KOPT-K1 (cell line): ENCODE measurements around the gene PPEF2.

Experiments
- H3K27ac ChIP-seq: fragments of 200-600 bp; sonication (generic); 2 replicates; pipeline ENCODE4 v1.5.1; 2016; ENCODE audit warnings: antibody characterized with exemption, mild to moderate bottlenecking, low read depth, low read length; ENCODE audit not compliant: poor library complexity, severe bottlenecking
- H3K36me3 ChIP-seq: fragments of 200-600 bp; sonication (generic); 2 replicates; pipeline ENCODE4 v1.5.1; 2017; ENCODE audit warnings: antibody characterized with exemption, mild to moderate bottlenecking, low read length, moderate library complexity; ENCODE audit not compliant: insufficient read depth
- H3K9me3 ChIP-seq: fragments of 200-600 bp; sonication (generic); 2 replicates; pipeline ENCODE4 v1.5.1; 2017; ENCODE audit warnings: antibody characterized with exemption, low read length, mild to moderate bottlenecking; ENCODE audit not compliant: insufficient read depth, poor library complexity, severe bottlenecking

The PPEF2 gene

GRCh38 chr4:75823812-75824211, 78.4 kb downstream of the PPEF2 start:
- no peak overlapping the region for H3K27ac ChIP-seq

GRCh38 chr4:75822416-75822815, 79.8 kb downstream of the PPEF2 start:
- Histone ChIP-seq H3K36me3 (no peaks in the 10 kb centered on the region), H3K27ac (no peak overlapping the region), H3K9me3 (no peaks in the 10 kb centered on the region)

More at GRCh38 chr4:75823812-75824211, 78.4 kb downstream of the PPEF2 start:
- no peaks in the 10 kb centered on the region for H3K36me3 ChIP-seq
- no peaks in the 10 kb centered on the region for H3K9me3 ChIP-seq

- Histone ChIP-seq H3K36me3 (no peaks in the 10 kb centered on the region; the same call in 1 of the 2 replicates), H3K27ac (no peak overlapping the region), H3K9me3 (no peaks in the 10 kb centered on the region)
Observed at GRCh38 chr4:75821966-75822365, 80.3 kb downstream of the PPEF2 start.

- Histone ChIP-seq H3K9me3 (no peaks in the 10 kb centered on the region), H3K36me3 (no peaks in the 10 kb centered on the region; the same call in 1 of the 2 replicates), H3K27ac (no peak overlapping the region)
Observed at GRCh38 chr4:75821216-75821615, 81.0 kb downstream of the PPEF2 start.

- no peaks in the 10 kb centered on the region for H3K9me3 ChIP-seq
Observed at GRCh38 chr4:75820676-75821075, 81.6 kb downstream of the PPEF2 start.

GRCh38 chr4:75820197-75820596, 82.1 kb downstream of the PPEF2 start:
- no peaks in the 10 kb centered on the region for H3K9me3 ChIP-seq
- no peak overlapping the region for H3K27ac ChIP-seq
- H3K36me3 ChIP-seq, result peaks cover 9% of the 10 kb centered on the region

More at GRCh38 chr4:75820676-75821075, 81.6 kb downstream of the PPEF2 start:
- peaks cover 4% of the 10 kb centered on the region; the same call in 1 of the 2 replicates for H3K36me3 ChIP-seq
- H3K27ac ChIP-seq, result no peak overlapping the region

- Histone ChIP-seq H3K9me3 (no peaks in the 10 kb centered on the region), H3K27ac (no peak overlapping the region), H3K36me3 (peaks cover 20% of the 10 kb centered on the region)
Observed at GRCh38 chr4:75819121-75819520, 83.1 kb downstream of the PPEF2 start.

- no peaks in the 10 kb centered on the region for H3K9me3 ChIP-seq
- no peak overlapping the region for H3K27ac ChIP-seq
- H3K36me3 ChIP-seq, result peaks cover 32% of the 10 kb centered on the region
Observed at GRCh38 chr4:75817901-75818300, 84.4 kb downstream of the PPEF2 start.
